OCI-LY3 (cell line): ENCODE data around the gene TMCC1.

Experiments used
- CTCF ChIP-seq: fragments of 200-600, 300-600 bp; sonication (generic); IDR thresholded peaks from 2 replicates; pipeline ENCODE4 v1.5.1; 2014; ENCODE audit warnings: antibody characterized with exemption, low read length, low read depth
- EZH2phosphoT487 ChIP-seq: fragments of 200-600 bp; shearing (Covaris generic); IDR thresholded peaks from 2 replicates; pipeline ENCODE4 v1.6.1; 2018; ENCODE audit warnings: antibody characterized with exemption, mixed run types, low read depth

- TF ChIP-seq CTCF (no peak), EZH2phosphoT487 (no peak)
Measured at GRCh38 chr3:129913618-129914017, 20.1 kb upstream of the TMCC1 start.
